GM21825 (cell line): ENCODE data around the gene MYEF2.

Experiments
- ATAC-seq: cut with Tn5 transposase; IDR thresholded peaks from one replicate; pipeline ENCODE4 v1.9.1; 2021; ENCODE audit warnings: mild to moderate bottlenecking, moderate library complexity; ENCODE audit not compliant: unreplicated experiment

MYEF2 gene

DNA sequence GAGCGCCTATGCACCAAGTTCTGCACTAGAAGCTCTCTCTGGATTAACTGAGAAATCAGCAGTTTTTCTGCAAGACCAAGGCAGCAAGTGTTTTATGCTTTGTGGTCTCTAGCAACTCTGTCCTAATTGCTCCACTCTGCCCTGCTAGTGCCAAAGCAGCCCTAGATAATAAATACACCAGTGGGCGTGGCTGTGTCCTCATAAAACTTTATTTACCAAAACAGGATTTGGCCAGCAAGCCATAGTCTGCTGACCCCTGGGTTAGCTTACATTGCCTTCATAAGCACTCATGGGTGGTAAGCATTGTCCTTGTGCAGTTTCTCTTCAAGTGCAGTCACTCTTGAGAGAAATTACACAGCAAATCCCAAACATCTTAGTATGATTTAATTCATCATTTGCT, 88.0 kb downstream of the MYEF2 start:
- ATAC-seq: no peak

GRCh38 chr15:48089702-48090101, 88.4 kb downstream of the MYEF2 start:
- no peak for ATAC-seq

DNA sequence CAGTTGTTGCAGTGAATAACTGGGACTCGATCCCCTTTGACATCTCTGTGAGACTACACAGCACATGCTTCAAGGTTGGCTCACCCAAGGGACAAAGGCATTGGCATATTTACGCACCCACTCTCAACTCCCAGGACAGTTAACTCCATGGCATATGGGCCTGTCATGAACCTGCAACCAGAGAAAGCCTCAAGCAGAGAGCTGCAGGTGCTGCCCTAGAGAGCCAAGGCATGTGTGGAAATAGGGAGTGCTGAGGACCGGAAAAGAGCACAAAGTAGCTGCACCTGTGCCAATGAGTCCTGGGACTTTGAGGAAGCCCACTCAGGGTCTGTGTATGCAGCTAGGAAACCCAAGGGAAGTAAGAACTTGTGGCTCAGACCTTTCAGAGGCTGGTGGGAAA, 90.3 kb downstream of the MYEF2 start:
- ATAC-seq: no peak

- no peak for ATAC-seq
Observed at GRCh38 chr15:48086576-48086975, 91.5 kb downstream of the MYEF2 start.

- no peak for ATAC-seq
Observed at GRCh38 chr15:48086133-48086532, 92.0 kb downstream of the MYEF2 start.

DNA sequence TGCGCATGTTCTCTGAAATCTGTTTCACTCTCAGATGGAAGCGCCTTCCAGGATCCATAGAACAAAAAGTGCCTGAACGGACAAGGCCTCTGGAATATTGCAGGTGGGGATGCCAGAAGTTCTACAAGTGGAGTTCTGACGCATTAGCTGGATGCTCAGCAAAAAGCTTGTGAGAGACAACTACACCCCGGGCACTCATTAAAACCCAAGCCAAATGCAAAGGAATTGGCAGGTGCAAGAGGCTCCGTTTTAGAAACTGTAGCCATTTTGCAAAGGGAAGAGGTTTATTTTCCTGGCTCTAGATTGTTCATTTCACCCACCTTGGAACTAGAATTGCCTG, 92.5 kb downstream of the MYEF2 start:
- no peak for ATAC-seq

DNA sequence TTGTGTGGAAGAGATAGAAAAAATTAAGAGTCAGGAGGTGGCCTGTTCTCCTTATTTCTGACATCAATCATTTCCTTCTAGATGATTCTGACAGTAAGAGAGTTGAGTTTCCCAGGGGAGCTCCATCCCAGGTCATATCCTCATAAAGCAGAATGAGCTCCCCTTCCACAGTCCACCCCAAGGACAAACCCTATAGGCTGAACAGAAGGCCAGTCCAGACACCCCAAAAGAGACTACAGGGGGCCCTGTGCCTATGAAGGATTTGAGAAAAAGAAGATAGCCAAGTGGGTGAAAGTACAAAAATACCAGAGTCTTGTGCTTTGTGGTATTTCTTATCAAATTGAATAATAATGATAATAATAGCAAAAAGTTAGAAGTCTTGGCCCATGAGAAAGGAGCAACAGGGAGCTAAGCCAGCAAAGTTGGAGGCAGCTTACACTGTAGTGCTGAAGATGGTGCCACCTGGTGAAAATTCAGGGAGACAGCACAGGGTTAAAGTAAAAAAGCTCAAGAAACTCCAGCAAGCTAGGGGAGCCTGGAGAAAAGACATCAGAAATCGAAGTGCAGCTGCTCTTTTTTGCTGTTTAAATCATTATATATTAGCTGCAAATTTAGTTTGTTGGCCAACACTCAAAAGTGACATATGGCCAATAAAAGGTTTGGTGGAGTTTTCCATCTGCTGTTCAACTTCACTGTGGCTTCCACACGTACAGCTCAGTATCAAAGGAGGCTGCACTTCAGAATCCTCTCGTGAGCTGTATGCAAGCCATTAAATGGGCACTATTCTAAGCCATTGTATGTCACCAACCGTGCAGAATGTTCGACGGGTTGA, 93.1 kb downstream of the MYEF2 start:
- ATAC-seq: no peak
